Body of pancreas (tissue), 4 donors: ENCODE measurements around the gene HSF2BP.

Experiments
- CTCF ChIP-seq, 7 experiments: fragments of 450-650 bp in 4 of 7; fragments of 200-600 bp in 3 of 7; sonication (generic) in 3 of 7; IDR thresholded peaks; one replicate each; pipeline ENCODE4 v1.5.1; 2016 to 2019; ENCODE audit warnings: antibody characterized with exemption in 7 of 7
- POLR2A ChIP-seq, 3 donors: fragments of 450-650 bp; IDR thresholded peaks; one replicate each; pipeline ENCODE4 v1.6.1; 2016; ENCODE audit warnings: antibody characterized with exemption in 3 of 3, mild to moderate bottlenecking in 2 of 3

- TF ChIP-seq CTCF (IDR thresholded peaks at IDR 0.05) (peak; percentile 58 to 69 (median 68)), POLR2A (IDR thresholded peaks at IDR 0.05) (peak in 1 of 3 donors; percentile 10)
Observed at GRCh38 chr21:43611598-43612369, 47.5 kb downstream of the HSF2BP start.
